Mucosa of descending colon (tissue), 3 donors: ENCODE data around the gene TEP1. TPM values are rescaled to one million over a fixed set of nuclear protein-coding genes. Genes with fewer than 3 reads are reported as not detected.

Experiments
- ATAC-seq: fragments of 200-7000 bp; cut with Tn5 transposase; one replicate; pipeline ENCODE4 v1.9.1; 2020; ENCODE audit warnings: mild to moderate bottlenecking, moderate library complexity
- DNase-seq, 3 donors: peaks; one replicate each; pipeline ENCODE4 v3.0.0-alpha.2; 2020
- H3K36me3 ChIP-seq: fragments of 200-600 bp; one replicate; pipeline ENCODE4 v1.8.0; 2021; ENCODE audit warnings: low read depth, mild to moderate bottlenecking
- H3K4me1 ChIP-seq: fragments of 200-600 bp; one replicate; pipeline ENCODE4 v1.8.0; 2021; ENCODE audit warnings: low read depth, mild to moderate bottlenecking
- H3K4me3 ChIP-seq: fragments of 200-600 bp; one replicate; pipeline ENCODE4 v1.8.0; 2021; ENCODE audit warnings: mild to moderate bottlenecking
- H3K9me3 ChIP-seq: fragments of 200-600 bp; one replicate; pipeline ENCODE4 v1.8.0; 2021; ENCODE audit warnings: mild to moderate bottlenecking
- CTCF ChIP-seq: fragments of 200-600 bp; IDR thresholded peaks from one replicate; pipeline ENCODE4 v1.8.0; 2022; ENCODE audit warnings: antibody characterized with exemption, mild to moderate bottlenecking
- intact Hi-C, 2 donors: fragments of 100-400 bp; cut with DNase I in 1 of 2; cut with micrococcal nuclease in 1 of 2; formaldehyde crosslinking; loops; one replicate each; pipeline versions ENCODE4 v1.11.0 to v1.11.1; 2022; cut with DNase I, micrococcal nuclease
- total RNA-seq, 3 donors: library from RNA; stranded (reverse); fragmentation: NEBNext Ultra II Directional in 2 of 3; extraction: Animal tissue kit (Norgen Biotek cat#: 25700) in 2 of 3; gene quantifications; one replicate each; pipeline versions ENCODE4 v1.2.1 to v1.2.4, GENCODE V29; 2021 to 2023
- donor health status: DM: no; HTN: no; CAD: no; lungs with moderate emphysema.
- donor health status: DM: no; HTN: no; CAD: no.
- donor health status: DM: no; HTN: yes; CAD: no.

TEP1 gene
- total RNA-seq, 3 donors from 2014 or later, result 68.7 to 121 (median 85.8) TPM

DNA sequence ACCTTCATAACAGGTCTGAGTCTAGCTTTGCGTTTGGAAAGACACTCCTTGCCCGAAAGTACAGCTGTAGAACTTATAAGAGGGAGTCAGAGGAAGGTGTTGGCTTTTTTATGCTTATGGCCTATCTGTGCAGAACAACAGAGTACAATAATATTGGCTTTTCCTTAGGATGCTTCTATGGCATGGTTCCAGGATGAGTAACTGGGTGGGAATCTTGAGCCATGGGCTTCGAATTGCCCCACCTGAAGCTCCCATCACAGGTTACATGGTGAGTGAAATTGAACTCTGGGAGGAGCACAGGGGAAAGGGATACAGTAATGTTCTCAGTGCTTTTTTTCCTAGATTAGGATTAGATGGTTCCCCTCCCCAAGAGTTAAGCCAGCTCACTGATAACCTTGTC is 56.9 kb downstream of the TEP1 start:
- intact Hi-C loops, result loop anchor here in 1 of 2 donors (10.0 kb wide), 1 partner anchor 48 kb away; no protein-coding TSS in a partner anchor
- no peak for TF ChIP-seq CTCF
- no peak for DNase-seq
- Histone ChIP-seq H3K4me1 (no peaks in the 10 kb centered on the region), H3K36me3 (peaks cover 2% of the 10 kb centered on the region), H3K4me3 (no peak overlapping the region), H3K9me3 (no peaks in the 10 kb centered on the region)
- no peak for ATAC-seq

DNA sequence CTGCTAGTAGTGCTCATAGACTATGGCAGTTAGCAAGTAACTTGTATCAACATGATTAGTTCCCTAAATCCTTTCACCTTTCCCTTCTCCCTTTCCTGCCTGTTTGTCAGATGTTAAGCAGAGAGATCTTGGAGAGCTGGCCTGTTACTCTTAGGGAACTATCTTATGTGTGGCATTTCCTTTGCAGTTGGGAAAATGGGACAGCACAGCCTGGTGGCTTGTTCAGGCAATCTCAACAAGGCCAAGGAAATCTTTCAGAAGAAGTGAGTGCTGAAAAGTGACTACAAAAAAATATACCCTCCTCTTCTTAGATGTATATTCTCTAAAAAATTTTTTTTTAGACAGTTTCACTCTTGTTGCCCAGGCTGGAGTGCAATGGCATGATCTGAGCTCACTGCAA is 62.4 kb downstream of the TEP1 start:
- H3K36me3 ChIP-seq, result no peaks in the 10 kb centered on the region
- no peak for ATAC-seq

GRCh38 chr14:20350282-20350681 is 63.0 kb downstream of the TEP1 start:
- DNase-seq (no peak), ATAC-seq (no peak)
- no peaks in the 10 kb centered on the region for H3K9me3 ChIP-seq
- no peaks in the 10 kb centered on the region for H3K4me1 ChIP-seq
- H3K4me3 ChIP-seq, result no peak overlapping the region
- no peak for TF ChIP-seq CTCF
- no peaks in the 10 kb centered on the region for H3K36me3 ChIP-seq
- intact Hi-C loops, result loop anchor here in 1 of 2 donors (10.0 kb wide), 1 partner anchor 55 kb away; no protein-coding TSS in a partner anchor

More for the DNA sequence above, 62.4 kb downstream of the TEP1 start:
- intact Hi-C loops, result loop anchor here in 1 of 2 donors (10.0 kb wide), 1 partner anchor 54 kb away; no protein-coding TSS in a partner anchor
- Histone ChIP-seq H3K4me3 (no peak overlapping the region), H3K4me1 (no peaks in the 10 kb centered on the region), H3K9me3 (no peaks in the 10 kb centered on the region)
- DNase-seq, result no peak
- no peak for TF ChIP-seq CTCF

- TF ChIP-seq CTCF, result no peak
- intact Hi-C loops, result no loop called here
- DNase-seq (no peak), ATAC-seq (no peak)
- Histone ChIP-seq H3K4me1 (peaks cover 3% of the 10 kb centered on the region), H3K9me3 (no peaks in the 10 kb centered on the region), H3K4me3 (no peak overlapping the region), H3K36me3 (no peaks in the 10 kb centered on the region)
Observed at GRCh38 chr14:20347747-20348146, 65.6 kb downstream of the TEP1 start.

- intact Hi-C loops, result no loop called here
- no peak for TF ChIP-seq CTCF
- DNase-seq, result no peak
- no peaks in the 10 kb centered on the region for H3K9me3 ChIP-seq
- no peaks in the 10 kb centered on the region for H3K36me3 ChIP-seq
- no peak overlapping the region for H3K4me3 ChIP-seq
- peaks cover 3% of the 10 kb centered on the region for H3K4me1 ChIP-seq
- ATAC-seq, result no peak
Observed at GRCh38 chr14:20346713-20347112, 66.6 kb downstream of the TEP1 start.

GRCh38 chr14:20345366-20345765 is 67.9 kb downstream of the TEP1 start:
- intact Hi-C loops, result no loop called here
- H3K36me3 ChIP-seq, result no peaks in the 10 kb centered on the region

More at GRCh38 chr14:20345366-20345765, 67.9 kb downstream of the TEP1 start:
- TF ChIP-seq CTCF, result no peak
- no peak for ATAC-seq
- DNase-seq, result no peak
- Histone ChIP-seq H3K4me1 (peaks cover 3% of the 10 kb centered on the region), H3K9me3 (no peaks in the 10 kb centered on the region), H3K4me3 (no peak overlapping the region)
